ENCODE data around the gene TBC1D20. TPM values are rescaled to one million over a fixed set of nuclear protein-coding genes. Genes with fewer than 3 reads are reported as not detected.
A peak's percentile ranks its signal among the peaks of the same experiment; 100 is the strongest.
"Not testable (repeated sequence)": the region's sequence is repeated elsewhere in the genome, so short reads cannot be mapped to it uniquely, and the experiment has no call there.

Gene TBC1D20
- total RNA-seq, 1 donor from 2014 or later: 64.0 TPM

DNA sequence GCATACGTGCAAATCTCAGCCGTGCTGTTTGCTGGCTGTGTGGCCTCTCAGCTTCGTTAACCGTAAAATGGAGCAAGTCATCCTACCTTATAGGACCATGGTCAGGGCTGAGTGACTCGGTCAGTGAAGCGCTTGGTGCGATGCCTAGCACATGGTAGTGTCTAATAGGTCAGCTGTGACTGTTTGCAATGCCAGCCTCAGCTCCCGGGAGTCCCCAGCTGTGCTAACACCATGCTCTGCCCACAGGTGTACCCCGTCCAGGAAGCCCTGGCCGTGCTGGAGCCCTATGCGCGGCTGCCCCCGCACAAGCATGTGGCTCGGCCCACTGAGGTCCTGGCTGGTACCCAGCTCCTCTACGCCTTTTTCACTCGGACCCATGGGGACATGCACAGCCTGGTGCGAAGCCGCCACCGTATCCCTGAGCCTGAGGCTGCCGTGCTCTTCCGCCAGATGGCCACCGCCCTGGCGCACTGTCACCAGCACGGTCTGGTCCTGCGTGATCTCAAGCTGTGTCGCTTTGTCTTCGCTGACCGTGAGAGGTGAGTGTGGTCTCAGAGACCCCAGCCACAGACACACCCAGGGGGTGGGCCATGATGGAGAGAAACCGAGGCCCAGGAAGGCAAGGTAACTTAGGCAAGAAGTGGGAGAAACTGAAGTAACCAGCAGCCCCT is 71.2 kb downstream of the TBC1D20 start:
- Mint-ChIP-seq H3K27ac (ENCODE audit: unreplicated experiment) (peak overlapping the region; percentile 12), H3K27me3 (ENCODE audit: low read depth) (no peaks in the 10 kb centered on the region), H3K36me3 (ENCODE audit: low read depth) (peaks cover 45% of the 10 kb centered on the region), H3K4me1 (ENCODE audit: low read depth) (peaks cover 6% of the 10 kb centered on the region), H3K9me3 (ENCODE audit: low read depth) (no peaks in the 10 kb centered on the region), H3K4me3 (ENCODE audit: unreplicated experiment) (no peak overlapping the region)
- TF ChIP-seq, protein P1, sequence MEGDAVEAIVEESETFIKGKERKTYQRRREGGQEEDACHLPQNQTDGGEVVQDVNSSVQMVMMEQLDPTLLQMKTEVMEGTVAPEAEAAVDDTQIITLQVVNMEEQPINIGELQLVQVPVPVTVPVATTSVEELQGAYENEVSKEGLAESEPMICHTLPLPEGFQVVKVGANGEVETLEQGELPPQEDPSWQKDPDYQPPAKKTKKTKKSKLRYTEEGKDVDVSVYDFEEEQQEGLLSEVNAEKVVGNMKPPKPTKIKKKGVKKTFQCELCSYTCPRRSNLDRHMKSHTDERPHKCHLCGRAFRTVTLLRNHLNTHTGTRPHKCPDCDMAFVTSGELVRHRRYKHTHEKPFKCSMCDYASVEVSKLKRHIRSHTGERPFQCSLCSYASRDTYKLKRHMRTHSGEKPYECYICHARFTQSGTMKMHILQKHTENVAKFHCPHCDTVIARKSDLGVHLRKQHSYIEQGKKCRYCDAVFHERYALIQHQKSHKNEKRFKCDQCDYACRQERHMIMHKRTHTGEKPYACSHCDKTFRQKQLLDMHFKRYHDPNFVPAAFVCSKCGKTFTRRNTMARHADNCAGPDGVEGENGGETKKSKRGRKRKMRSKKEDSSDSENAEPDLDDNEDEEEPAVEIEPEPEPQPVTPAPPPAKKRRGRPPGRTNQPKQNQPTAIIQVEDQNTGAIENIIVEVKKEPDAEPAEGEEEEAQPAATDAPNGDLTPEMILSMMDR (IDR thresholded peaks at IDR 0.05): no peak
- DNase-seq (ENCODE audit: low spot score): no peak

DNA sequence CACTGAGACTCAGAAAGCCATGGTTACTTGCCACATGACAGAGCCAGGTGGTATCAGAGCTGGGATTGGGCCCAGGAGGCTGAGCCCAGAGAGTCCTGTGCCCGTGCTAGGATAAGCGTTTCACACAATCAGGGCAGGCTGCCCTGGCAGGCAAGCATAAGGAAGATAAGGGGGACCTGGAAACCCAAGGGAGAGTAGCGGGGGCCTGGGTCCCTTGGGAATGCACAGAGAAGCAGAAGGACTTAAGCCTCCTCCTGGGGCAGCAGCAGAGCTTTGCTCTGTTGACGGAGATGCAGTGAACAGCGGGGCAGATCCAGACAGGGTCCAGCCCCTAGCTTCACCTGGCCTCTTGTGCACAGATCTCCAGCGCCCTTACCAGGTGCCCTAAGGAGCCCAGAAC is 73.1 kb downstream of the TBC1D20 start:
- Mint-ChIP-seq H3K4me1 (ENCODE audit: low read depth) (peaks cover 15% of the 10 kb centered on the region), H3K9me3 (ENCODE audit: low read depth) (no peaks in the 10 kb centered on the region), H3K27me3 (ENCODE audit: low read depth) (no peaks in the 10 kb centered on the region), H3K4me3 (ENCODE audit: unreplicated experiment) (no peak overlapping the region), H3K36me3 (ENCODE audit: low read depth) (peaks cover 50% of the 10 kb centered on the region), H3K27ac (ENCODE audit: unreplicated experiment) (peak overlapping the region; percentile 45)
- TF ChIP-seq, protein P1 (IDR thresholded peaks at IDR 0.05): no peak
- DNase-seq (ENCODE audit: low spot score): no peak

DNA sequence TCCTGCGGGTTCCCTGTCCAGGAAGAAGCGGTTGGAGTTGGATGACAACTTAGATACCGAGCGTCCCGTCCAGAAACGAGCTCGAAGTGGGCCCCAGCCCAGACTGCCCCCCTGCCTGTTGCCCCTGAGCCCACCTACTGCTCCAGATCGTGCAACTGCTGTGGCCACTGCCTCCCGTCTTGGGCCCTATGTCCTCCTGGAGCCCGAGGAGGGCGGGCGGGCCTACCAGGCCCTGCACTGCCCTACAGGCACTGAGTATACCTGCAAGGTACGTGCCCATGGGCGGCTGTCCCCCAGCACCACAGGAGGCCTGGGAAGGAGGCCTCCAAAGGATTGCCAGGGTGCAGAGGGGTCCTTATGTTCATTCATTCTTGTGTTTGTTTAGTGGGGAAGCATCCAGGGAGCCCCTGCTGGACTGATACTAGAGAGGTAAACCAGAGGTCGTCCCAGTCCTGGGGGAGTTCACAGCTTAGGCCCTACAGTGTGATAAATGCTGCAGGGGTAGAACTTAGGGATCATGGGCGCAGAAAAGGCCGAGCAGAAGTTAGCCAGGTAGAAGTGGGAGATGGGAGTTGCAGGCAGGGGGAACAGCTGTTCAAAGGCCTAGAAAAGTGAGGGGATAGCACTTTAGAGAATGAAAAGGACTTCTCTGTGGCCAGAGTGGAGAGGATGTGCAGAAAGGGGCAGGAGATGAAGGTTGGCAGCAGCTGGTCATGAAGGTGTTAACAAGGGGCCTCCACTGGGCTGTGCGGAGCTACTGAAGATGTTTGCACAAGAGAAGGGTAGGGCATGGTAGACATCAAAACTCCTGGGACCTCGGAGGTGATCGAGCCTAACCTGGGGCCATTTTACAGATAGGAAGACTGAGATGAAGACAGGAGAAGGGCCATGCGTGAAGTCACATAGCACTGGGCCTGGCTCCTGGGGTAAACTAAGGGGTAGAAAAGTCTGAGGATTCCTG is 74.0 kb downstream of the TBC1D20 start:
- Mint-ChIP-seq H3K27ac (ENCODE audit: unreplicated experiment) (peak overlapping the region; percentile 50), H3K36me3 (ENCODE audit: low read depth) (peaks cover 45% of the 10 kb centered on the region), H3K9me3 (ENCODE audit: low read depth) (no peaks in the 10 kb centered on the region), H3K27me3 (ENCODE audit: low read depth) (no peaks in the 10 kb centered on the region), H3K4me1 (ENCODE audit: low read depth) (peaks cover 24% of the 10 kb centered on the region), H3K4me3 (ENCODE audit: unreplicated experiment) (no peak overlapping the region)
- DNase-seq (ENCODE audit: low spot score): no peak
- TF ChIP-seq, protein P1 (IDR thresholded peaks at IDR 0.05): no peak

DNA sequence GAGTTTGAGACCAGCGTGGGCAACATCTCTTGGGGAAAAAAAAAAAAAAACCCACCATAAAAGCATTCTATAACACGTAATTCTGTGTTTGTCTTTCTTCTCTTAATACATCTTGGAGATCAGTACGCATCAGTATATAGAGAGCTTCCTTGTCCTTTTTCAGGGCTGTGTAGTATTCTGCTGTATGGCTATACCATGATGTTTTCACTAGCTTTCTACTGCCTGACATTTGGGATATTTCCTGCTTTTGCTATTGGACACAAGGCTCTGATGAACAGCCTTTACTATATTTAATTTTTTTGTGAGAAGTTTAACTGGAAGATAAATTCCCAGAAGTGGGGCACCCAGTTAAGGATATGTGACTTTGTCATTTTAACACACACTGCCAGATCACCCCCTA is 74.8 kb downstream of the TBC1D20 start:
- TF ChIP-seq, protein P1 (IDR thresholded peaks at IDR 0.05): no peak
- H3K36me3 Mint-ChIP-seq (ENCODE audit: low read depth): peaks cover 40% of the 10 kb centered on the region
- H3K4me3 Mint-ChIP-seq (ENCODE audit: unreplicated experiment): peak overlapping the region; percentile 22
- no peak for DNase-seq (ENCODE audit: low spot score)
- H3K27me3 Mint-ChIP-seq (ENCODE audit: low read depth): no peaks in the 10 kb centered on the region
- H3K9me3 Mint-ChIP-seq (ENCODE audit: low read depth): no peaks in the 10 kb centered on the region
- peaks cover 31% of the 10 kb centered on the region for H3K4me1 Mint-ChIP-seq (ENCODE audit: low read depth)
- H3K27ac Mint-ChIP-seq (ENCODE audit: unreplicated experiment): peak overlapping the region; percentile 49

DNA sequence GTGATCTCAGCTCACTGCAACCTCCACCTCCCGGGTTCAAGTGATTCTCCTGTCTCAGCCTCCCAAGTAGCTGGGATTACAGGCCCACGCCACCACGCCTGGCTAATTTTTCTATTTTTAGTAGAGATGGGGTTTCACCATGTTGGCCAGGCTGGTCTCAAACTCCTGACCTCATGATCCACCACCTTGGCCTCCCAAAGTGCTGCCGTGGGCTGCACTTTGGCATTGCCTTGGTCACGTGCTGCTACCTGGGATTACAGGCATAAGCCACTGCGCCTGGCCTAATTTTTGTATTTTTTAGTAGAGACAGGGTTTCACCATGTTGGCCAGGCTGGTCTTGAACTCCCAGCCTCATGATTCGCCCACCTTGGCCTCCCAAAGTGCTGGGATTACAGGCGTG is 75.7 kb downstream of the TBC1D20 start:
- not testable (repeated sequence) for H3K9me3 Mint-ChIP-seq (ENCODE audit: low read depth); H3K27me3 Mint-ChIP-seq (ENCODE audit: low read depth); DNase-seq (ENCODE audit: low spot score); H3K4me3 Mint-ChIP-seq (ENCODE audit: unreplicated experiment); H3K27ac Mint-ChIP-seq (ENCODE audit: unreplicated experiment)
- H3K4me1 Mint-ChIP-seq (ENCODE audit: low read depth): peaks cover 37% of the 10 kb centered on the region
- peaks cover 36% of the 10 kb centered on the region for H3K36me3 Mint-ChIP-seq (ENCODE audit: low read depth)

Other genes with a start within 250 kb of the TBC1D20 start
- gene DEFB129, start 235.3 kb downstream of the TBC1D20 start, total RNA-seq: not detected in 3 replicates
- not detected in 3 replicates for gene DEFB132, start 204.8 kb downstream of the TBC1D20 start, total RNA-seq
- gene C20orf96, start 171.8 kb downstream of the TBC1D20 start, total RNA-seq: 10.8 to 12.1 TPM (median 11.1 TPM) in 3 replicates
- gene ZCCHC3, start 165.0 kb downstream of the TBC1D20 start, total RNA-seq: 17.2 to 18.6 TPM (median 17.4 TPM) in 3 replicates
- 34.3 to 40.4 TPM (median 39.6 TPM) in 3 replicates for gene SOX12, start 137.0 kb downstream of the TBC1D20 start, total RNA-seq
- 72.1 to 77.1 TPM (median 73.2 TPM) in 3 replicates for gene NRSN2, start 115.4 kb downstream of the TBC1D20 start, total RNA-seq
- 7.0 to 141 TPM (median 137 TPM) in 3 replicates for gene TRIB3, start 81.8 kb downstream of the TBC1D20 start, total RNA-seq
- gene RBCK1, start 54.2 kb downstream of the TBC1D20 start, total RNA-seq: 84.1 to 95.5 TPM (median 94.3 TPM) in 3 replicates
- 121 to 129 TPM (median 122 TPM) in 3 replicates for gene CSNK2A1, start 81.3 kb upstream of the TBC1D20 start, total RNA-seq
- 0.28 to 0.50 TPM in 2 of 3 replicates, not detected in the other for gene TCF15, start 147.8 kb upstream of the TBC1D20 start, total RNA-seq
- 19.3 to 20.8 TPM (median 20.6 TPM) in 3 replicates for gene SRXN1, start 190.7 kb upstream of the TBC1D20 start, total RNA-seq
- gene SCRT2, start 213.3 kb upstream of the TBC1D20 start, total RNA-seq: not detected in 3 replicates